Brain microvascular endothelial cell (primary cell): ENCODE results near the gene CPEB4.

Experiments
- DNase-seq: peaks from one replicate; pipeline ENCODE4 v3.0.0-alpha.2; 2020
- H3K27ac ChIP-seq: fragments of 250-450 bp; sonication (Bioruptor Pico); 2 replicates; pipeline ENCODE4 v1.5.1; 2020; ENCODE audit warnings: mild to moderate bottlenecking, moderate library complexity
- H3K27me3 ChIP-seq: fragments of 250-450 bp; sonication (Bioruptor Pico); replicated peaks from 2 replicates; pipeline ENCODE4 v1.5.1; 2020; ENCODE audit warnings: mild to moderate bottlenecking
- H3K36me3 ChIP-seq: fragments of 250-450 bp; sonication (Bioruptor Pico); replicated peaks from 2 replicates; pipeline ENCODE4 v1.5.1; 2020; ENCODE audit warnings: mild to moderate bottlenecking
- H3K4me3 ChIP-seq: 2 replicates; pipeline ENCODE4 v1.5.1; 2011; ENCODE audit warnings: low read depth, mild to moderate bottlenecking, control low read depth, low read length, moderate library complexity
- in situ Hi-C: cut with HindIII; loops from 2 replicates; pipeline ENCODE4 v1.10.0; 2017; ENCODE audit warnings: low sequenced_read_pairs, low pct_ligation_motif_present
- TF ChIP-seq, protein P1 (sequence below): IDR thresholded peaks from 2 replicates; pipeline ENCODE4 v1.5.1; 2011; ENCODE audit warnings: low read depth, mild to moderate bottlenecking, moderate library complexity, low read length, control low read depth, inconsistent platforms; ENCODE audit errors: missing control alignments

CPEB4 gene

GRCh38 chr5:173920866-173921555, 32.9 kb downstream of the CPEB4 start:
- no peaks in the 10 kb centered on the region for H3K36me3 ChIP-seq
- TF ChIP-seq, protein P1, sequence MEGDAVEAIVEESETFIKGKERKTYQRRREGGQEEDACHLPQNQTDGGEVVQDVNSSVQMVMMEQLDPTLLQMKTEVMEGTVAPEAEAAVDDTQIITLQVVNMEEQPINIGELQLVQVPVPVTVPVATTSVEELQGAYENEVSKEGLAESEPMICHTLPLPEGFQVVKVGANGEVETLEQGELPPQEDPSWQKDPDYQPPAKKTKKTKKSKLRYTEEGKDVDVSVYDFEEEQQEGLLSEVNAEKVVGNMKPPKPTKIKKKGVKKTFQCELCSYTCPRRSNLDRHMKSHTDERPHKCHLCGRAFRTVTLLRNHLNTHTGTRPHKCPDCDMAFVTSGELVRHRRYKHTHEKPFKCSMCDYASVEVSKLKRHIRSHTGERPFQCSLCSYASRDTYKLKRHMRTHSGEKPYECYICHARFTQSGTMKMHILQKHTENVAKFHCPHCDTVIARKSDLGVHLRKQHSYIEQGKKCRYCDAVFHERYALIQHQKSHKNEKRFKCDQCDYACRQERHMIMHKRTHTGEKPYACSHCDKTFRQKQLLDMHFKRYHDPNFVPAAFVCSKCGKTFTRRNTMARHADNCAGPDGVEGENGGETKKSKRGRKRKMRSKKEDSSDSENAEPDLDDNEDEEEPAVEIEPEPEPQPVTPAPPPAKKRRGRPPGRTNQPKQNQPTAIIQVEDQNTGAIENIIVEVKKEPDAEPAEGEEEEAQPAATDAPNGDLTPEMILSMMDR = no peak
- in situ Hi-C loops = no loop called here
- peak overlapping the region; percentile 91 for H3K27ac ChIP-seq
- DNase-seq = no peak
- H3K27me3 ChIP-seq = no peaks in the 10 kb centered on the region
- H3K4me3 ChIP-seq = no peak overlapping the region

GRCh38 chr5:173922527-173922926, 34.4 kb downstream of the CPEB4 start:
- Histone ChIP-seq H3K4me3 (no peak overlapping the region), H3K36me3 (no peaks in the 10 kb centered on the region), H3K27ac (no peak overlapping the region), H3K27me3 (no peaks in the 10 kb centered on the region)
- no peak for DNase-seq
- TF ChIP-seq, protein P1 = no peak
- in situ Hi-C loops = no loop called here

DNA sequence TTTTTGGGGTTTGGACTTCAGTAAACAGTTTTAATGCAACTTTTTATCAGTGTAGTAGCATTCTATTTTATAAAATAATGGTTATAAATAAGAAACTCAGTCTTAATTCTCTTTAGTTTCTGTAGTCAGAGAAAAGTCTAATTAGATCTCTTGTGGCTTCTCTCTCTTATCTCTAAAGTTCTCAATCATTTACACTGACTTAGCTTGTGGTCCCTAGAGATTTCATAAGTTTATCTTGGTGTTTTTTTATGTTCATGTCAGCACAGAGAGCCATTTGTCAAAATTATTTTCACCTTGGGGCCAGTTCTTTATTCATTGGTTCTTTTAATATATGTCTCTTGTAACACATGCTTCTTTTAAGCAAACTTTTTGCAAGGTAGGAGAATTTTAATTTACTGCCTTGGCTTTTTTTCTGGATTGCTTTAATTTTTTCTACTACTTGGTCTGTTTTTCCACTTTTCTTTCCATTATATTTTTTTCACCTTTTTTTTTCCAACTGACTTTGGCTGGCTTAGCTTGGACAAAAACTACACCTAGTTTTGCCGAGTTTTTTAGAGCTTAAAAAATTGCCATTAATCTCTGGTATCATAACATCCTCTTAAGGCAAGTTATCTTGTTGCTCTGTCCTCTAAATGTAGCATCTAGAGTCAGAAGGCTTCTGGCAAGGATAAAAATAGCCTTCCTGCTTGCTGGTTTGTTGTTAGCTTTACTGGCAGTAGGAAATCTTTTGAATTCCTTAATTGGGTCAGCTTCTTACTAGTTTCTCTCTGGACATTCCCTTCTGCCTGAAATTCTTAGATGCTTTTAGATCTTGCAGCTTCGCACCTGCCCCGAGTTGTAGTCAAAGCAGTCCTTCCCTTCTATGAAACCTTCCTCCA, 35.3 kb downstream of the CPEB4 start:
- no peaks in the 10 kb centered on the region for H3K36me3 ChIP-seq
- in situ Hi-C loops = no loop called here
- peak; percentile 23 for DNase-seq
- no peak overlapping the region for H3K4me3 ChIP-seq
- H3K27me3 ChIP-seq = no peaks in the 10 kb centered on the region
- TF ChIP-seq, protein P1 = no peak
- H3K27ac ChIP-seq = peak overlapping the region; percentile 9

GRCh38 chr5:173924899-173925298, 36.8 kb downstream of the CPEB4 start:
- no peak overlapping the region for H3K4me3 ChIP-seq
- H3K36me3 ChIP-seq = no peaks in the 10 kb centered on the region
- DNase-seq = no peak
- TF ChIP-seq, protein P1 = no peak
- no peak overlapping the region for H3K27ac ChIP-seq
- in situ Hi-C loops = loop anchor here (25.0 kb wide), 1 partner anchor 288 kb away; no protein-coding TSS in a partner anchor
- H3K27me3 ChIP-seq = no peaks in the 10 kb centered on the region

DNA sequence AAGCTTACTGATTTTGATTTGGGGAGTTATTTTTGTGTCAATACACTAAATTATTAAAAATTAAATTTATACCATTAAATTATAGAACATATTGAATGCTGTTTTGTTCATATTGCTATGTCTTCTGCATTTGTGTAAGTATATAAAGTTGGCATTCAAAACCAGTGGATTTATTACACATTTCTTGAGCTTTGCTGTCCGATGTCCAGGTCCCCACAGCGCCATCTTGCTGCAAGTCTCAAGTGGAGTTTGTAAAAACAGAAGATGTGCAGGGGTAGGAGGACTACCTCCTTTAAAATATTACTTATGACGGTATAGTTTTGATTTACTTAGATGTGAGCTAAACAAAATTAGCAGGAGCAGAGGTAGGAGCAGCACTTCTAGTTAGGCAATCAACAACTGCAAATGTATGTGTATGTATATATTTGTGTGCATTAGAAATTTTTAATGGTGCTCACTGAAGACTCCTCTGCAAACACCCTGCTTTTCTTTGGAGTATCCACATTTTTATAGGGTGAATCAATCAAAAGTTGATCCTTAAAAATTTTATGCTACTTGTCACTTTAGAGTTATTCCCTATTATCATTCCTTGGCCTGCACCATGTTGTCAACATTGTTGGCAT, 37.4 kb downstream of the CPEB4 start:
- TF ChIP-seq, protein P1 = peak; percentile 86
- in situ Hi-C loops = loop anchor here (25.0 kb wide), 1 partner anchor 288 kb away; no protein-coding TSS in a partner anchor
- H3K4me3 ChIP-seq = no peak overlapping the region
- no peaks in the 10 kb centered on the region for H3K36me3 ChIP-seq
- peak; percentile 61 for DNase-seq
- no peak overlapping the region for H3K27ac ChIP-seq
- no peaks in the 10 kb centered on the region for H3K27me3 ChIP-seq
